GM21447 (cell line): ENCODE measurements around the gene CHL1.

Source experiments
- ATAC-seq: cut with Tn5 transposase; IDR thresholded peaks from one replicate; pipeline ENCODE4 v1.9.1; 2021; ENCODE audit not compliant: unreplicated experiment

The CHL1 gene

GRCh38 chr3:380801-381200, 184.2 kb downstream of the CHL1 start:
- ATAC-seq: no peak

GRCh38 chr3:385151-385550, 188.6 kb downstream of the CHL1 start:
- ATAC-seq: no peak

GRCh38 chr3:394775-395174, 198.2 kb downstream of the CHL1 start:
- no peak for ATAC-seq

GRCh38 chr3:396293-396692, 199.7 kb downstream of the CHL1 start:
- no peak for ATAC-seq

- no peak for ATAC-seq
These were observed 203.1 kb downstream of the CHL1 start for GRCh38 chr3:399647-400046.

GRCh38 chr3:403826-404225, 207.3 kb downstream of the CHL1 start:
- ATAC-seq: no peak

GRCh38 chr3:409011-409410, 212.4 kb downstream of the CHL1 start:
- ATAC-seq: no peak

GRCh38 chr3:411226-411625, 214.7 kb downstream of the CHL1 start:
- ATAC-seq: no peak

- peak; percentile 60 for ATAC-seq
These were observed 217.5 kb downstream of the CHL1 start for GRCh38 chr3:414063-414462.

- ATAC-seq: no peak
These were observed 221.8 kb downstream of the CHL1 start for GRCh38 chr3:418239-418929.

GRCh38 chr3:420584-420983, 224.0 kb downstream of the CHL1 start:
- ATAC-seq: peak; percentile 69

GRCh38 chr3:425079-425478, 228.5 kb downstream of the CHL1 start:
- no peak for ATAC-seq

GRCh38 chr3:426072-426471, 229.5 kb downstream of the CHL1 start:
- no peak for ATAC-seq

- no peak for ATAC-seq
These were observed 230.6 kb downstream of the CHL1 start for GRCh38 chr3:427128-427527.

- ATAC-seq: no peak
These were observed 233.6 kb downstream of the CHL1 start for GRCh38 chr3:430186-430585.

- ATAC-seq: no peak
These were observed 238.6 kb downstream of the CHL1 start for GRCh38 chr3:435161-435560.

GRCh38 chr3:436053-436452, 239.5 kb downstream of the CHL1 start:
- ATAC-seq: no peak

GRCh38 chr3:440826-441225, 244.3 kb downstream of the CHL1 start:
- ATAC-seq: no peak

- ATAC-seq: no peak
These were observed 249.4 kb downstream of the CHL1 start for GRCh38 chr3:445960-446359.

GRCh38 chr3:447671-448070, 251.1 kb downstream of the CHL1 start:
- ATAC-seq: no peak

GRCh38 chr3:449711-450110, 253.1 kb downstream of the CHL1 start:
- no peak for ATAC-seq

GRCh38 chr3:452221-452620, 255.7 kb downstream of the CHL1 start:
- no peak for ATAC-seq

GRCh38 chr3:453106-453505, 256.5 kb downstream of the CHL1 start:
- no peak for ATAC-seq
